SH-SY5Y (cell line): ENCODE measurements around the gene SUV39H1.

ENCODE experiments used
- GATA2 ChIP-seq: IDR thresholded peaks from 2 replicates; pipeline ENCODE4 v1.6.1; 2011; ENCODE audit warnings: mild to moderate bottlenecking, low read depth, low read length
- GATA3 ChIP-seq: IDR thresholded peaks from 2 replicates; pipeline ENCODE4 v1.6.1; 2011; ENCODE audit warnings: low read depth, mild to moderate bottlenecking, low read length, moderate library complexity

DNA sequence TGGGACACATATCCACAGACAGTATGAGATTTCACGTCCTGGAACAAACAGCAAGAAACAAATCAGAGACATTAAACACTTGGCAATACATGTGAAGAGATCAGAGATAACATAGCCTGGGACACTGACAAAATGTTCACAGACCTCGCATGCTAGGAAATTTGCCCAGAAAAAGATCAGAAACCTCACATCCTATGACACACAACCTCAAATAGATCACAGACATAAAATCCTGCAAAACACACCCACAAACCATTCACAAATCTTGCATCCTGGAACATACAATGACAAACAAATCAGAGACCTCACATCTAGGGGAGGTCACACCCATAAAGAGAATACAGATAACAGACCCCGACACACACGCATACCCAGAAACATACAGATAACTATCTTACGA lies 18.0 kb downstream of the SUV39H1 start:
- TF ChIP-seq GATA3 (peak; percentile 30; the same call in 1 of the 2 replicates), GATA2 (peak; percentile 40; the same call in 1 of the 2 replicates)
